Mesendoderm (in vitro differentiated cells): ENCODE measurements around the gene USH2A.

Experiments
- DNase-seq: peaks from one replicate; pipeline ENCODE4 v3.0.0; 2013
- H2AK5ac ChIP-seq: 2 replicates; pipeline ENCODE4 v1.6.1; 2013; ENCODE audit warnings: low read length, inconsistent platforms
- H2BK120ac ChIP-seq: 2 replicates; pipeline ENCODE4 v1.6.1; 2013; ENCODE audit warnings: low read depth, mild to moderate bottlenecking, low read length, moderate library complexity, mixed read lengths
- H2BK15ac ChIP-seq: replicated peaks from 2 replicates; pipeline ENCODE4 v1.6.1; 2013; ENCODE audit warnings: low read depth, mild to moderate bottlenecking, moderate library complexity
- H2BK5ac ChIP-seq: 2 replicates; pipeline ENCODE4 v1.6.1; 2013; ENCODE audit warnings: low read length, inconsistent platforms
- H3K18ac ChIP-seq: 2 replicates; pipeline ENCODE4 v1.6.1; 2013; ENCODE audit warnings: mild to moderate bottlenecking, low read length, mixed read lengths
- H3K23ac ChIP-seq: one replicate; pipeline ENCODE4 v1.6.1; 2013; ENCODE audit warnings: low read length
- H3K27ac ChIP-seq: 2 replicates; pipeline ENCODE4 v1.5.1; 2013; ENCODE audit warnings: low read depth, mild to moderate bottlenecking, inconsistent platforms, low read length, moderate library complexity
- H3K27me3 ChIP-seq: 2 replicates; pipeline ENCODE4 v1.6.1; 2013; ENCODE audit warnings: low read length, control low read depth, mild to moderate bottlenecking, inconsistent platforms; ENCODE audit not compliant: insufficient read depth, poor library complexity
- H3K36me3 ChIP-seq: 2 replicates; pipeline ENCODE4 v1.6.1; 2013; ENCODE audit warnings: low read length, inconsistent platforms; ENCODE audit not compliant: control insufficient read depth, insufficient read depth
- H3K4ac ChIP-seq: one replicate; pipeline ENCODE4 v1.6.1; 2013; ENCODE audit warnings: low read depth, mild to moderate bottlenecking, low read length, moderate library complexity
- H3K4me1 ChIP-seq: 2 replicates; pipeline ENCODE4 v1.6.1; 2013; ENCODE audit warnings: low read depth, low read length, inconsistent platforms; ENCODE audit not compliant: control insufficient read depth
- H3K4me2 ChIP-seq: 2 replicates; pipeline ENCODE4 v1.6.1; 2013; ENCODE audit warnings: low read length
- H3K4me3 ChIP-seq: 2 replicates; pipeline ENCODE4 v1.5.1; 2013; ENCODE audit warnings: mild to moderate bottlenecking, low read length
- H3K56ac ChIP-seq: one replicate; pipeline ENCODE4 v1.6.1; 2013; ENCODE audit warnings: low read length
- H3K79me1 ChIP-seq: 2 replicates; pipeline ENCODE4 v1.6.1; 2013; ENCODE audit warnings: low read length, inconsistent platforms
- H3K79me2 ChIP-seq: 2 replicates; pipeline ENCODE4 v1.6.1; 2013; ENCODE audit warnings: mild to moderate bottlenecking, low read length; ENCODE audit not compliant: control insufficient read depth, insufficient read depth
- H3K9ac ChIP-seq: 2 replicates; pipeline ENCODE4 v1.6.1; 2013; ENCODE audit warnings: low read length, inconsistent platforms
- H4K5ac ChIP-seq: one replicate; pipeline ENCODE4 v1.6.1; 2013; ENCODE audit warnings: low read length
- H4K8ac ChIP-seq: one replicate; pipeline ENCODE4 v1.6.1; 2013; ENCODE audit warnings: low read depth, mild to moderate bottlenecking, control low read depth, low read length, moderate library complexity
- WGBS: extraction: QIAGEN DNeasy Blood & Tissue Kit; methylation state at CpG from one replicate; pipeline ENCODE4 v1.1.7; 2013; ENCODE audit warnings: low lambda C conversion rate, missing lambda C conversion rate; ENCODE audit not compliant: insufficient coverage; ENCODE audit errors: extremely low coverage; 5-methylcytosine and 5-hydroxymethylcytosine counted together

Gene USH2A

DNA sequence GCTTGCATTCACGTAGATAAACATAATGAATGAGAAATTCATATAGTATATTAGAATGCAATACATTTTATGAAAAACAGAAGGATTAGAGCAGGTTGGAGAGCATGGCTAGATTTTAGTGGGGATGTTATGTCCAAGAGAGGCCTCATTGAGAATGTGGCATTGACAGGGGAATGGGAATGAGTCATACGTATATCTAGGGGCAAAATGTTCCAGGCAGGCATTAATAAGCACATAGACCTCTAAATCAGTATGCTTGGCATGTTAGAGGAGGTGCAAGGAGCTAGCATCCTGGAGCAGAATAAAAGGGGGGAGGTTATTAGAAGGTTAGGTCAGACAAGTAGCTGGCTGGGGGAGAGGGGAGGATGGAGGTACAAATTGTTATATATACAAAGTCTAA is 93.0 kb downstream of the USH2A start:
- Histone ChIP-seq H3K4ac (no peak overlapping the region), H2AK5ac (no peak overlapping the region), H3K79me2 (no peaks in the 10 kb centered on the region), H3K27ac (no peak overlapping the region), H2BK15ac (no peak overlapping the region), H4K8ac (no peak overlapping the region), H3K27me3 (no peaks in the 10 kb centered on the region), H3K18ac (no peak overlapping the region), H3K4me3 (no peak overlapping the region), H3K4me1 (no peaks in the 10 kb centered on the region), H2BK120ac (no peak overlapping the region), H3K36me3 (no peaks in the 10 kb centered on the region), H3K4me2 (no peak overlapping the region), H2BK5ac (no peak overlapping the region), H3K23ac (no peak overlapping the region), H3K9ac (no peak overlapping the region), H3K79me1 (no peaks in the 10 kb centered on the region), H4K5ac (no peak overlapping the region), H3K56ac (no peak overlapping the region)
- no CpG with 5 or more reads among the region's 2 CpGs for WGBS
- DNase-seq, result no peak

DNA sequence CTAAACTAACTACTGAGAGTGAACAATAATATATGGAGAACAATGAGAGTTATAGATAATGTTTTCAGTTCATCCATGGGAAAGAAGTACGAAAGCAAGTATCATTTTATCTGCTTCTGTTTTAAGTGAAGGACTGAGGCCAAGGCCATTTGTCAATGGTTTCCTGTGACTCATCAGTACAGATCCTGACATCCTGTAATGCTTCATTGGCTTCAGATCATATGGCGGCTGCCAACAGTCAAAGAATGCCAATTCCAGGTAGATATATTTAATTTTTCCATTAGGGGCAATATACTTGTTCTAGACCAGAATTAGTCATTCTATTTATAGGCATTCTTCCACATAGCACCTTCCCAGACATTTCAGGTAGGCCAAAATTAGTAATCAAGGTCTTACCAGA is 97.3 kb downstream of the USH2A start:
- Histone ChIP-seq H3K4me2 (no peak overlapping the region), H2BK120ac (no peak overlapping the region), H4K5ac (no peak overlapping the region), H3K9ac (no peak overlapping the region), H2AK5ac (no peak overlapping the region), H3K79me2 (no peaks in the 10 kb centered on the region), H3K27ac (no peak overlapping the region), H3K56ac (no peak overlapping the region), H2BK15ac (no peak overlapping the region), H2BK5ac (no peak overlapping the region), H3K36me3 (no peaks in the 10 kb centered on the region), H3K79me1 (no peaks in the 10 kb centered on the region), H3K27me3 (no peaks in the 10 kb centered on the region), H3K4me1 (no peaks in the 10 kb centered on the region), H3K4me3 (no peak overlapping the region), H4K8ac (no peak overlapping the region), H3K23ac (no peak overlapping the region), H3K18ac (no peak overlapping the region), H3K4ac (no peak overlapping the region)
- no peak for DNase-seq
- WGBS, result no CpG with 5 or more reads among the region's 2 CpGs

DNA sequence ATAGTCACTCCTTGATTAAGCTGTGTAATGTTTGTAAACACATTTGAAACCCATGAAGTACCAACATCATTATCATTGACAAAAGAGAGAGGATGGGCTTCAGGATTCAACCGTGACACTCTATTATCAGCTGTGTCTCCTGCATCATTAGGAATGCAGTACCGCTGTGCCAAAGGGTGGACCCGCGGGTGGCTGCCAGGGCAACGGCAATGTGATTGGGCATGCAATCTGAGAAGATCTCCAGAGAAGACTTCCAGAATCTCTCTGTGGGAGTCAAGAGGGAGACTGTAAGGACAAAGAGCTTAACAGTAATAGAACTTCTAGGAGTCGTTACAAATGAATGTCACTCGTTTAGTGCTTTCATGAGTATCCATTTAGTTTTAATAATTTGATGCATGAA is 97.9 kb downstream of the USH2A start:
- Histone ChIP-seq H3K4me2 (no peak overlapping the region), H2BK120ac (no peak overlapping the region), H3K56ac (no peak overlapping the region), H3K4me1 (no peaks in the 10 kb centered on the region), H3K36me3 (no peaks in the 10 kb centered on the region), H3K27me3 (no peaks in the 10 kb centered on the region), H3K4me3 (no peak overlapping the region), H3K4ac (no peak overlapping the region), H4K8ac (no peak overlapping the region), H2BK5ac (no peak overlapping the region), H3K79me2 (no peaks in the 10 kb centered on the region), H3K18ac (no peak overlapping the region), H4K5ac (no peak overlapping the region), H3K27ac (no peak overlapping the region), H3K23ac (no peak overlapping the region), H2AK5ac (no peak overlapping the region), H3K79me1 (no peaks in the 10 kb centered on the region), H3K9ac (no peak overlapping the region), H2BK15ac (no peak overlapping the region)
- WGBS, result no CpG with 5 or more reads among the region's 7 CpGs
- no peak for DNase-seq

DNA sequence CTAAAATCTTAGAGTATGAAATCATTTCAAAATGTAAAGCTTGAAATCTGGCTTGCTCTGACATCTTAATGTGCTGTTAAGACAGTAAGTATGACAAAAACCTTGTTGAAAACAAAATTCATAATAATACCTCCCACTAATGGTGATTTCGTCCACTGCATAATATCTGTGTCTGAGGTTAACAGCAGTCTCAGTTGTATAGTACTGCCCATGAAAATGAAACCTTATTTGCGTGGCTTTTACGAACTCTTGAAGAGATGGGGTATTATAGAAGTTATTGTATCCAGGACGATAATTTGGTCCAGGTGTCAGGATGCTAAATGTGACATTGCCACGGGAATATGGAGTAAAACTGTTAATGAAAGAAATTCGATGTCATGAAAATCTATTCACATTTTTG is 99.9 kb downstream of the USH2A start:
- Histone ChIP-seq H2BK120ac (no peak overlapping the region), H3K27me3 (no peaks in the 10 kb centered on the region), H3K56ac (no peak overlapping the region), H3K79me2 (no peaks in the 10 kb centered on the region), H3K4ac (no peak overlapping the region), H3K4me2 (no peak overlapping the region), H3K9ac (no peak overlapping the region), H3K79me1 (no peaks in the 10 kb centered on the region), H3K23ac (no peak overlapping the region), H3K36me3 (no peaks in the 10 kb centered on the region), H3K4me1 (no peaks in the 10 kb centered on the region), H3K27ac (no peak overlapping the region), H4K8ac (no peak overlapping the region), H4K5ac (no peak overlapping the region), H2BK15ac (no peak overlapping the region), H3K18ac (no peak overlapping the region), H3K4me3 (no peak overlapping the region), H2BK5ac (no peak overlapping the region), H2AK5ac (no peak overlapping the region)
- DNase-seq, result no peak
- no CpG with 5 or more reads among the region's 6 CpGs for WGBS

DNA sequence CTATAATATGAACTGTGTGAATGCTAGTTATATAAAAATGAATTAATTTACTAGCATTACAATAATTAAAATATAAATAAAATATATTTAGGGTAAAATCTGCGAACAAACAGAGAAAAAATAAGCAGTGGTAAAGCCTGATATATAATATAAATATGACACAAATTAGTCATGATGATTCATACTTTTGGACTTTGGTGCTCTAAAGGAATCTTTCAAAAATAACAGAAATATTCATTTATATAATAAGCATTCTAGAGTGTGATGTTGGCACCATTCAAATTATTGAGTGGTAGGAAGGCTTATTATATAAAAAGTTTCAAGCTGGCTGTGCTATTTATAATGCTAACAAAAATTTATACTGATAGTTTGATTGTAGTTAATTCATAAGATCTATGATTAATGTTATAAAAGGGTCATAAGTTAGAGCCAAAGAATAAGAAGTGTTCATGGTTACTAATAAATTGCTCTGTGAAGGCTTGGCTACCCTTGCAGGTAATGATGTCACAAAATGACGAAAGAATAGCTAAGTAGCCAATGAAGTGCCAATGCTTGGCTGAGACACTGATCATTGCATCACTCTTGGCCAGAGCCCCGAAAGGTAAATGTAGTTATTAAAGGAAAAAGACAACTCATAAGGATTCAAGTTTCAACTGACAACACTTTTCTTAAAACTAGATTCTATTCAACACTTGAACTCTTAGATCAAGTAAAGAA is 108.7 kb downstream of the USH2A start:
- H4K5ac ChIP-seq, result no peak overlapping the region
- no peak for DNase-seq
- no peaks in the 10 kb centered on the region for H3K27me3 ChIP-seq
- no peak overlapping the region for H2AK5ac ChIP-seq
- no peaks in the 10 kb centered on the region for H3K36me3 ChIP-seq
- H2BK120ac ChIP-seq, result no peak overlapping the region
- no peak overlapping the region for H2BK15ac ChIP-seq
- no peak overlapping the region for H3K27ac ChIP-seq
- no peak overlapping the region for H3K4me2 ChIP-seq
- no peak overlapping the region for H3K4me3 ChIP-seq
- no peaks in the 10 kb centered on the region for H3K4me1 ChIP-seq
- H3K4ac ChIP-seq, result no peak overlapping the region
- H4K8ac ChIP-seq, result no peak overlapping the region
- no peak overlapping the region for H3K9ac ChIP-seq
- no peak overlapping the region for H3K23ac ChIP-seq
- H3K18ac ChIP-seq, result no peak overlapping the region
- H3K79me2 ChIP-seq, result no peaks in the 10 kb centered on the region
- H3K79me1 ChIP-seq, result no peaks in the 10 kb centered on the region
- WGBS, result no CpG with 5 or more reads among the region's 3 CpGs
- no peak overlapping the region for H2BK5ac ChIP-seq
- H3K56ac ChIP-seq, result no peak overlapping the region

DNA sequence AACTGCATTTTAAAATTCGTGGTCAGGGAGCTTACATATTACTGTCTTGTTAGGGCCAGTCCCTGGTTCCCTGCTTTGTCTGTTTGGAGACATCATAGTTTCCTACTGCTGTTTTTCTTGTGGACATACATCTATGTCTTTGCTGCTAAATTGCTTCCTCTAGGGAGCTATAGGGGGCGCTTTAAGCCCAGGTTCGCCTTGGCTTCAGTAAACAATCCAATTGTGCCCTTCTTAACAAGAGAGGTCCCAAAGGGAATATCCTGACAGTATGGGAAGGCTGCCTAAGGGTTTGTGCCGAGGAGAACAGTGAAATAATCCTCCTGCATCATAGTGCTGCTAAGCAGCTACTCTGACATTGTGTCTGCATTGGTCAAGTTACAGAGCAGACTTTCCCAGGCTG is 112.5 kb downstream of the USH2A start:
- WGBS, result no CpG with 5 or more reads among the region's 4 CpGs
- Histone ChIP-seq H3K9ac (no peak overlapping the region), H2BK120ac (no peak overlapping the region), H2BK15ac (no peak overlapping the region), H3K4ac (no peak overlapping the region), H3K23ac (no peak overlapping the region), H3K56ac (no peak overlapping the region), H3K4me3 (no peak overlapping the region), H4K5ac (no peak overlapping the region), H3K27ac (no peak overlapping the region), H3K4me2 (no peak overlapping the region), H3K36me3 (no peaks in the 10 kb centered on the region), H4K8ac (no peak overlapping the region), H3K18ac (no peak overlapping the region), H3K27me3 (no peaks in the 10 kb centered on the region), H3K4me1 (no peaks in the 10 kb centered on the region), H2BK5ac (no peak overlapping the region), H3K79me2 (no peaks in the 10 kb centered on the region), H2AK5ac (no peak overlapping the region), H3K79me1 (no peaks in the 10 kb centered on the region)
- DNase-seq, result peak; percentile 86
